KBM-7 (cell line): ENCODE measurements around the gene PLCB1.
"Not testable (repeated sequence)": the region's sequence is repeated elsewhere in the genome, so short reads cannot be mapped to it uniquely, and the experiment has no call there.

ENCODE experiments used
- DNase-seq: peaks from one replicate; pipeline ENCODE4 v3.0.0-alpha.2; 2015
- in situ Hi-C: fragments of 300-500 bp; cut with MboI; formaldehyde crosslinking; loops from 2 replicates; pipeline ENCODE4 v1.14.3; 2020; ENCODE audit warnings: low sequenced_read_pairs, low pct_unique_long_range_greater_than_20kb, mixed read lengths

The PLCB1 gene

GRCh38 chr20:8834294-8834693, 702.2 kb downstream of the PLCB1 start:
- in situ Hi-C loops, DNase-seq: not testable (repeated sequence)

GRCh38 chr20:8834851-8835250, 702.8 kb downstream of the PLCB1 start:
- no peak for DNase-seq
- in situ Hi-C loops = no loop called here

DNA sequence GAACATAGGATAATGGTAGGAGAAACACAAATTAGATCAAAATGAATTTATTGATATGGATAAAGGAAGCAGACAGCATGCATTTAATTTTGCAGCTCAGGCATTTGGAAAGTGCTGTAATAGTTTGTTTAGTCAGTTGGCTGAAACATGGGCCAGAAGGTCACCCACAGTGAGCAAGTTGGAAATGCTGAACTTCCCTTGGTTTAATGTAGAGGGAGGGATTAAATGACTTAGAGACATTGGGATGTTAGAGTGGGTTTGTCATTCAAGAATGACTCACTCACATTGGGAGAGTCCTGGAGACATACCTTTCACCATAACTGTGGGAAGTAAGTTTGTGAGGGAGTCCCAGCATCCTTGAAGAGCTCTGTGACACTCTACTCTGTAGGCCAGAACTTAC, 705.3 kb downstream of the PLCB1 start:
- no peak for DNase-seq
- in situ Hi-C loops = no loop called here

DNA sequence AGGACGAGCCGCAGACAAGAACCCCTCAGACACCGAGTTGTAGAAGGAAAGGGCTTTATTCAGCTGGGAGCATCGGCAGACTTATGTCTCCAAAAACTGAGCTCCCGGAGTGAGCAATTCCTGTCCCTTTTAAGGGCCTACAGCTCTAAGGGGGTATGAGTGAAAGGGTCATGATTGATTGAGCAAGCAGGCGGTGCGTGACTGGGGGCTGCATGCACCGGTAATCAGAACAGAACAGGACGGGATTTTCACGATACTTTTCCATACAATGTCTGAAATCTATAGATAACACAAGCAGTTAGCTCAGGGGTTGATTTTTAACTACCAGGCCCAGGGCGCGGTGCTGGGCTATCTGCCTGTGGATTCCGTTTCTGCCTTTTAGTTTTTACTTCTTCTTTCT, 710.5 kb downstream of the PLCB1 start:
- in situ Hi-C loops = no loop called here

GRCh38 chr20:8844179-8844578, 712.1 kb downstream of the PLCB1 start:
- no peak for DNase-seq
- in situ Hi-C loops = no loop called here

More for the DNA sequence above, 710.5 kb downstream of the PLCB1 start:
- no peak for DNase-seq

GRCh38 chr20:8849990-8850389, 717.9 kb downstream of the PLCB1 start:
- in situ Hi-C loops = no loop called here
- DNase-seq = no peak

GRCh38 chr20:8851446-8851845, 719.4 kb downstream of the PLCB1 start:
- in situ Hi-C loops = no loop called here
- no peak for DNase-seq

DNA sequence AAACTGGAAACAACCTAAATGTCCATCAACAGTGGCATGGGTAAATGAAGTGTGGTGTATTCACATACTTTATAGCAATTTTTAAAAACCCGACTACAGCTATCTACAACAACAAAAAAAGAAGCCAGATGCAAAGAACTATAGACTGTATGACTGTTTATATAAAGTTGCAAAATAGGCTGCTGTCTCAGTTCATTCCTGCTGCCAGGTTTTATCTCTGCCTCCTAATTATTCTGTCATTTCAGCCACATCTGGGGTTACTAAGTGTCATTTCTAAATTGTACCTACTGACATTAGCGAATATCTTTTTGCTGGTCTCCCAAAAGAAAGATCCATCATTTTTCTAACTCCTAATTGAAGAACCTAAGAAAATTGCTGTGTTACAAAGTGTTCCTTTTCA, 719.9 kb downstream of the PLCB1 start:
- in situ Hi-C loops = not testable (repeated sequence)

DNA sequence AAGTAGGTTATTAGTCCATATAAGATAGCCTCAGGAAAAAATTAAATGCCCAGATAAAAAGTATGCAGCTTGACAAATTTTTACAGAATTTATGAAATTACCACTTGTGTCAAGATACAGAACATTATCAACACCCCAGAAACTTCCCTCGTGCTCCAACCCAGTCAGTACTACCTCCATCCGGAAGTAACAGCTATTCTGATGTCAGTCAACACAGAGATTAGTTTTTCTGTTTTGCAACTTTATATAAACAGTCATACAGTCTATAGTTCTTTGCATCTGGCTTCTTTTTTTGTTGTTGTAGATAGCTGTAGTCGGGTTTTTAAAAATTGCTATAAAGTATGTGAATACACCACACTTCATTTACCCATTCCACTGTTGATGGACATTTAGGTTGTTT, 721.1 kb downstream of the PLCB1 start:
- DNase-seq, in situ Hi-C loops: not testable (repeated sequence)

More for the DNA sequence above, 719.9 kb downstream of the PLCB1 start:
- DNase-seq = not testable (repeated sequence)

DNA sequence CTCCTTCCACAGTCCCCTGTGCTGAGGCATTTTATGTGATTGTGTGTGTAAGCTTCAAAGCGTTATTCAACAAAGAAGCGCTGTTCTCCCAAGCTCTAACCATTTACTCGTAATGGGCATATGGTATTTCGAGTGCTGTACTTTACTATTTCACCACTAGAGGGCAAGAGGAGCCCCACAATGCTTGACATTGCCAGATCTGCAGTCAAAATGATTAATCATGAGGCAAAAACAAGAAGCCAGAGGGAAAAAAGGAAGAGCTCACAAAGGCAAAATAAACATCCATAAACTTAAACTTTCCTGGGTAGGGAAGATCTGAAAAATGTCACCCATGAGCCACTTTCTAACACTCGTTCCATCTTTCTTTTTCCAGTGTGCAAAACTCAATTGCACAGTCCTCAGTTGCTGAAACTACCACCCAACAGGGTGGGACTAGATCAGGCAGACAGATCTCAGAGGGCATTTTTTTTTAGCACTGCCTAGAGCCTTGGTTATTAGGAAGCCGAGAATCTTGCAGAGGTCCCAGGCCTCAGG, 721.8 kb downstream of the PLCB1 start:
- in situ Hi-C loops = no loop called here
- peak; percentile 66 for DNase-seq

DNA sequence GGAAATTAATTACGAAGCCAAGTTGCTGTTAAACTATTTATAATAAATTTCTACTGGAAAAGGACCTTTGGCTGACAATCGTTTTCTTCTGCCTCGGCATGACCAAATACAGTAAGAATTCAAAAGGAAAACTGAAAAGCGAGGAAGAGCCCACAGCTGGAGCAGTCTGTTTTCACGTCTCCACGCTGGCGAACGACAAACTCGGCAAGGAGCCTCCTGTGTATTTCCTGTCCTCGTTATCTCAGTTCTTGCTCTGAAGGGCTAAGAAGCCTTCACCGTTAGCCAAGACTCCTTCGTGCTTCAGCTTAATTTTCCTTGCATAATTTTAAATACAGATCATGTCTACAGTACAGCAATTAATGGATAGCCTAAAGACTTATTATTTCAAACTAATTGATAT, 722.5 kb downstream of the PLCB1 start:
- in situ Hi-C loops = no loop called here
- no peak for DNase-seq

DNA sequence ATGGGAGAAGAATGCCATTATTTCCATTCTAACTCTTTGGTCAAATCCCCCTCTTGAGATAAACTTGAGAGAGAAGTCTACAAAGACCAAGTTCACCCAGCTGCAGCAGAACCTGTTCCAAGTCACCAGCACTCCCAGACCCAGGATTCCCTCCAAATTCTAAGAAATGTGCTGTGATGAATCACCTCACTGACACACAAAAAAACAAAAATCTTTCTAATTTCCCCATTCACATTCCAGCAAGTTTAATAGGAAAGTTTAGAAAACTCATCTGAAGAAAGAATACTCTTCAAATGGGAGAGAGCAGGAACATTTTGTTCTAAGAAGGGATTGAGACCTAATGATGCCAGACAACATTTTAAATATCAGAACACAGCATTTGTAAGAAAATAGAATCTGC, 723.2 kb downstream of the PLCB1 start:
- in situ Hi-C loops = no loop called here
- DNase-seq = no peak

DNA sequence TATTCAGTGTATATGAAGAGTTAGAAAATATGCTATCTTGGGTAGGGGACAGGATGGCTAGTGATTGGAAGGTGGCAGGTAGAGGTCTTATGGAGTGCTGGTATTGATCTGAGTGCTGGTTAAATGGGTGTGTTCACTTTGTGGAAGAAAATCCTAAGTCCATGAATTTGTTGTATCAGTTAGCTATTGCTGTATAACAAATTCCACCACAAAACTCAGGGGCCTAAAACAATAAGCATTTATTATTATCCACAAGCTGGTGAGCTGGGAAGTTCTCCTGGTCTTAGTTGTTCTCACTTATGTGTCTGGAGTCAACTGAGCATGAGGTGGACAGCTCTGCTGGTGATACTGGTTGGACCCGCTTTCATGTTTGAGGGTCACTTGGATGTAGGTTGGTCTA, 724.6 kb downstream of the PLCB1 start:
- in situ Hi-C loops = no loop called here

GRCh38 chr20:8858181-8858787, 726.2 kb downstream of the PLCB1 start:
- no peak for DNase-seq
- in situ Hi-C loops = no loop called here

More for the DNA sequence above, 724.6 kb downstream of the PLCB1 start:
- no peak for DNase-seq

GRCh38 chr20:8860011-8860495, 728.0 kb downstream of the PLCB1 start:
- in situ Hi-C loops = no loop called here
- no peak for DNase-seq

DNA sequence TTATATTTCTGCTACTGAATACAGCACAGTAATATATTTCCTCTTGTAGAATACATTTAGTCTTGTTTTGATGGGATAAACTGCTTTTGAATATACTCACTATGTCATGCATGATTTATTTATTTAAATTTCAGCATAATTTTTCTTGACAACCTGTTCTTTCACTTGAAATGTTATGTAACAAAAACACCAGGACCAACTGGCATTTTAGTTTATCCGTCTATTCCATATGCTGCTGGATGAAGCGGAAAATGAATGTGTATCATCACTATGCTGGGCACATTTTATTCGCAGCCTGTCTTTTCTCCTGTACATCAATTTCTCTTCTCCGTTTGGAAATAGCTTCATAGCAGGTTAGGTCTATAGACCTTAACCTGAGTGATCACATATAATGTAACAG, 730.0 kb downstream of the PLCB1 start:
- DNase-seq = no peak
- in situ Hi-C loops = no loop called here

- in situ Hi-C loops = no loop called here
- DNase-seq = no peak
Measured at GRCh38 chr20:8865636-8866035, 733.6 kb downstream of the PLCB1 start.

- no peak for DNase-seq
- in situ Hi-C loops = no loop called here
Measured at GRCh38 chr20:8867038-8867740, 735.1 kb downstream of the PLCB1 start.

DNA sequence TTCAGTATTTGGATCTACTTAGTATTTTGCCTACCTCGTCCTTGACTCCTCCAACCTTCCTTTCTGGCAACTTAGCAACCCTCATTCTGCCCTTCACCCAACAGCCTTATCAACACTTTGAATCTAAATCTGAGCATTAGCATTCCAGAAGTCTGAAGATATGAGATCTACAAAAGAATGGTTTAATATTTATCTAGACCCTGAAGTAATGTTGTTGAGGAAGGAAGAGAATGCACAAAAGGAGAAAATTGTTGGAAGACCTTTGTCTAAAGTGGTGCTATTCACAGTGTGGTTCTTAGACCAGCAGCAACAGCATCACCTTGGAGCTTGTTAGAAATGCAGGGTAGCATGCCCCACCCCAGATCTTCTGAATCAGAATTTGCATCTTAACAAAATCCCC, 738.6 kb downstream of the PLCB1 start:
- in situ Hi-C loops = no loop called here
- DNase-seq = no peak

- DNase-seq = no peak
- in situ Hi-C loops = no loop called here
Measured at GRCh38 chr20:8874437-8874836, 742.4 kb downstream of the PLCB1 start.

DNA sequence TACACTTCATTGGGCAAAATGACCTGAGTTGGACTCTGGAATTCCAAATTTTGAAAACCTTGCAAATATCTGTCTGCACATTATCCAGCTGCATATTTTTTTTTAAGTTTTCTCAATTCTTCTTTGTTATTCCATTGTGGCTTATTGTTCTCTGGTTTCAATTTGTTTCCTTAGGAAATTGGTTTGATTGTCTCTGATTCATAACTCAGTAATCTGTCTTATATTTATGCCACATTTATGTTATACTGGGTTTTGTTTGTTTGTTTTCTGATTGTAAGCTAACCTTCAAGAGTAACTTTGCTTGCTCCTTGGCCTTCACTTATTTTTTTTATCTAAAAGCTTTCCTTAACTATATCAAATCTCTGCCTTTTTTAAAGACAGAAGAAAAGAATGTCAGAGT, 743.5 kb downstream of the PLCB1 start:
- DNase-seq = no peak
- in situ Hi-C loops = no loop called here
